Suppressor macrophage (primary cell): ENCODE data around the gene IFI44L.
A peak's percentile ranks its signal among the peaks of the same experiment; 100 is the strongest.

ENCODE experiments used
- DNase-seq, 4 experiments: peaks; one replicate each; pipeline ENCODE4 v3.0.0-alpha.2; 2020 to 2022
- total RNA-seq, 17 experiments: gene quantifications; one replicate each; lab custom pipeline; 2026; ENCODE audit warnings: mixed read lengths in 6 of 17, inconsistent platforms in 3 of 17; lab: John Stamatoyannopoulos, UW

IFI44L gene
- total RNA-seq: 1.0 to 497 (median 8.2) reads per million in 17 experiments

GRCh38 chr1:78619803-78620579 is at the start of gene IFI44L:
TSS of gene IFI44L (plus strand) at chr1:78620448. CDS start at chr1:78627916, 7,468 bp downstream.
- DNase-seq: peak; percentile 3 to 17 (median 10)

- no peak for DNase-seq
These were observed 49.7 kb upstream of the IFI44L start for GRCh38 chr1:78570539-78570938.

GRCh38 chr1:78577257-78578100 is 42.8 kb upstream of the IFI44L start:
- no peak for DNase-seq

GRCh38 chr1:78586572-78586971 is 33.7 kb upstream of the IFI44L start:
- DNase-seq: no peak

GRCh38 chr1:78587211-78587610 is 33.0 kb upstream of the IFI44L start:
- DNase-seq: no peak

GRCh38 chr1:78591971-78592370 is 28.3 kb upstream of the IFI44L start:
- DNase-seq: no peak

GRCh38 chr1:78599294-78599693 is 21.0 kb upstream of the IFI44L start:
- DNase-seq: no peak

- no peak for DNase-seq
These were observed 19.2 kb upstream of the IFI44L start for GRCh38 chr1:78601068-78601467.

- DNase-seq: no peak
These were observed 17.0 kb upstream of the IFI44L start for GRCh38 chr1:78603206-78603605.

GRCh38 chr1:78604643-78605042 is 15.6 kb upstream of the IFI44L start:
- no peak for DNase-seq

- no peak for DNase-seq
These were observed 14.0 kb upstream of the IFI44L start for GRCh38 chr1:78606274-78606673.

GRCh38 chr1:78607334-78607927 is 12.8 kb upstream of the IFI44L start:
- DNase-seq: peak in 3 of 4 experiments; percentile 21 to 33 (median 27)

GRCh38 chr1:78607944-78608343 is 12.3 kb upstream of the IFI44L start:
- DNase-seq: no peak

- peak; percentile 82 to 96 (median 86) for DNase-seq
These were observed 2.6 kb upstream of the IFI44L start for GRCh38 chr1:78617615-78618026.

GRCh38 chr1:78619032-78619431 is 1.2 kb upstream of the IFI44L start:
- DNase-seq: no peak

GRCh38 chr1:78619446-78619802 is 824 bp upstream of the IFI44L start:
- no peak for DNase-seq

GRCh38 chr1:78620666-78621065 is 418 bp downstream of the IFI44L start:
- DNase-seq: peak in 1 of 4 experiments; percentile 2

- DNase-seq: no peak
These were observed 2.3 kb downstream of the IFI44L start for GRCh38 chr1:78622548-78622947.

- DNase-seq: no peak
These were observed 3.8 kb downstream of the IFI44L start for GRCh38 chr1:78624035-78624434.

GRCh38 chr1:78627321-78627720 is 7.1 kb downstream of the IFI44L start:
- no peak for DNase-seq

GRCh38 chr1:78630600-78630999 is 10.4 kb downstream of the IFI44L start:
- DNase-seq: no peak

- DNase-seq: no peak
These were observed 13.0 kb downstream of the IFI44L start for GRCh38 chr1:78633209-78633608.

GRCh38 chr1:78640462-78640861 is 20.2 kb downstream of the IFI44L start:
- peak in 2 of 4 experiments; percentile 38 to 50 for DNase-seq
